ENCODE results near the gene ATP4A.

Gene ATP4A

GRCh38 chr19:35528218-35529038, 35.0 kb downstream of the ATP4A start, which contains the start of gene SBSN:
TSS of gene SBSN (minus strand) at chr19:35528311. CDS start at chr19:35528281, 30 bp downstream.
- DNase-seq: no peak
- Histone ChIP-seq H3K27me3 (replicated peaks; ENCODE audit: control insufficient read depth, insufficient read depth, low read length, poor library complexity, severe bottlenecking) (peaks cover 7% of the 10 kb centered on the region), H3K4me3 (ENCODE audit: insufficient read depth, low read depth, low read length, poor library complexity, severe bottlenecking) (no peak within 1 kb of the TSS), H3K36me3 (ENCODE audit: control insufficient read depth, insufficient read depth, low read length) (no peaks in the 10 kb centered on the region), H3K9me3 (ENCODE audit: control insufficient read depth, low read length) (no peaks in the 10 kb centered on the region), H3K27ac (ENCODE audit: insufficient read depth, low read length, poor library complexity, severe bottlenecking) (no peak within 1 kb of the TSS), H3K4me1 (ENCODE audit: control insufficient read depth, insufficient read depth, low read length, poor library complexity, severe bottlenecking) (peaks cover under 1% of the 10 kb centered on the region)

- DNase-seq: no peak
- no peak overlapping the region for H3K4me3 ChIP-seq (ENCODE audit: insufficient read depth, low read depth, low read length, poor library complexity, severe bottlenecking)
- H3K27ac ChIP-seq (ENCODE audit: insufficient read depth, low read length, poor library complexity, severe bottlenecking): no peak overlapping the region
- no peaks in the 10 kb centered on the region for H3K36me3 ChIP-seq (ENCODE audit: control insufficient read depth, insufficient read depth, low read length)
- H3K27me3 ChIP-seq (replicated peaks; ENCODE audit: control insufficient read depth, insufficient read depth, low read length, poor library complexity, severe bottlenecking): peaks cover 7% of the 10 kb centered on the region
- H3K4me1 ChIP-seq (ENCODE audit: control insufficient read depth, insufficient read depth, low read length, poor library complexity, severe bottlenecking): no peaks in the 10 kb centered on the region
- no peaks in the 10 kb centered on the region for H3K9me3 ChIP-seq (ENCODE audit: control insufficient read depth, low read length)
Observed at GRCh38 chr19:35525873-35526272, 37.6 kb downstream of the ATP4A start.

GRCh38 chr19:35524181-35524837, 39.1 kb downstream of the ATP4A start:
- Histone ChIP-seq H3K27ac (ENCODE audit: insufficient read depth, low read length, poor library complexity, severe bottlenecking) (no peak overlapping the region), H3K36me3 (ENCODE audit: control insufficient read depth, insufficient read depth, low read length) (no peaks in the 10 kb centered on the region), H3K4me3 (ENCODE audit: insufficient read depth, low read depth, low read length, poor library complexity, severe bottlenecking) (no peak overlapping the region), H3K9me3 (ENCODE audit: control insufficient read depth, low read length) (no peaks in the 10 kb centered on the region), H3K4me1 (ENCODE audit: control insufficient read depth, insufficient read depth, low read length, poor library complexity, severe bottlenecking) (no peaks in the 10 kb centered on the region), H3K27me3 (replicated peaks; ENCODE audit: control insufficient read depth, insufficient read depth, low read length, poor library complexity, severe bottlenecking) (peaks cover 4% of the 10 kb centered on the region)
- no peak for DNase-seq

- Histone ChIP-seq H3K4me1 (ENCODE audit: control insufficient read depth, insufficient read depth, low read length, poor library complexity, severe bottlenecking) (no peaks in the 10 kb centered on the region), H3K36me3 (ENCODE audit: control insufficient read depth, insufficient read depth, low read length) (no peaks in the 10 kb centered on the region), H3K9me3 (ENCODE audit: control insufficient read depth, low read length) (no peaks in the 10 kb centered on the region), H3K27me3 (replicated peaks; ENCODE audit: control insufficient read depth, insufficient read depth, low read length, poor library complexity, severe bottlenecking) (no peaks in the 10 kb centered on the region), H3K4me3 (ENCODE audit: insufficient read depth, low read depth, low read length, poor library complexity, severe bottlenecking) (no peak overlapping the region), H3K27ac (ENCODE audit: insufficient read depth, low read length, poor library complexity, severe bottlenecking) (no peak overlapping the region)
- DNase-seq: no peak
Observed at GRCh38 chr19:35522745-35523327, 40.6 kb downstream of the ATP4A start.

GRCh38 chr19:35521124-35521743, 42.2 kb downstream of the ATP4A start:
- Histone ChIP-seq H3K36me3 (ENCODE audit: control insufficient read depth, insufficient read depth, low read length) (no peaks in the 10 kb centered on the region), H3K27me3 (replicated peaks; ENCODE audit: control insufficient read depth, insufficient read depth, low read length, poor library complexity, severe bottlenecking) (no peaks in the 10 kb centered on the region), H3K27ac (ENCODE audit: insufficient read depth, low read length, poor library complexity, severe bottlenecking) (no peak overlapping the region), H3K4me3 (ENCODE audit: insufficient read depth, low read depth, low read length, poor library complexity, severe bottlenecking) (no peak overlapping the region), H3K4me1 (ENCODE audit: control insufficient read depth, insufficient read depth, low read length, poor library complexity, severe bottlenecking) (no peaks in the 10 kb centered on the region), H3K9me3 (ENCODE audit: control insufficient read depth, low read length) (no peaks in the 10 kb centered on the region)
- no peak for DNase-seq

- H3K27ac ChIP-seq (ENCODE audit: insufficient read depth, low read length, poor library complexity, severe bottlenecking): no peak overlapping the region
- no peak for DNase-seq
- H3K4me3 ChIP-seq (ENCODE audit: insufficient read depth, low read depth, low read length, poor library complexity, severe bottlenecking): no peak overlapping the region
- H3K4me1 ChIP-seq (ENCODE audit: control insufficient read depth, insufficient read depth, low read length, poor library complexity, severe bottlenecking): no peaks in the 10 kb centered on the region
- H3K36me3 ChIP-seq (ENCODE audit: control insufficient read depth, insufficient read depth, low read length): no peaks in the 10 kb centered on the region
- no peaks in the 10 kb centered on the region for H3K27me3 ChIP-seq (replicated peaks; ENCODE audit: control insufficient read depth, insufficient read depth, low read length, poor library complexity, severe bottlenecking)
- H3K9me3 ChIP-seq (ENCODE audit: control insufficient read depth, low read length): no peaks in the 10 kb centered on the region
Observed at GRCh38 chr19:35519291-35519690, 44.2 kb downstream of the ATP4A start.

GRCh38 chr19:35518313-35518712, 45.1 kb downstream of the ATP4A start:
- Histone ChIP-seq H3K4me1 (ENCODE audit: control insufficient read depth, insufficient read depth, low read length, poor library complexity, severe bottlenecking) (no peaks in the 10 kb centered on the region), H3K4me3 (ENCODE audit: insufficient read depth, low read depth, low read length, poor library complexity, severe bottlenecking) (no peak overlapping the region), H3K36me3 (ENCODE audit: control insufficient read depth, insufficient read depth, low read length) (no peaks in the 10 kb centered on the region), H3K9me3 (ENCODE audit: control insufficient read depth, low read length) (no peaks in the 10 kb centered on the region), H3K27me3 (replicated peaks; ENCODE audit: control insufficient read depth, insufficient read depth, low read length, poor library complexity, severe bottlenecking) (no peaks in the 10 kb centered on the region), H3K27ac (ENCODE audit: insufficient read depth, low read length, poor library complexity, severe bottlenecking) (no peak overlapping the region)
- no peak for DNase-seq

- H3K4me1 ChIP-seq (ENCODE audit: control insufficient read depth, insufficient read depth, low read length, poor library complexity, severe bottlenecking): no peaks in the 10 kb centered on the region
- no peak overlapping the region for H3K4me3 ChIP-seq (ENCODE audit: insufficient read depth, low read depth, low read length, poor library complexity, severe bottlenecking)
- no peaks in the 10 kb centered on the region for H3K9me3 ChIP-seq (ENCODE audit: control insufficient read depth, low read length)
- no peak for DNase-seq
- no peaks in the 10 kb centered on the region for H3K27me3 ChIP-seq (replicated peaks; ENCODE audit: control insufficient read depth, insufficient read depth, low read length, poor library complexity, severe bottlenecking)
- H3K27ac ChIP-seq (ENCODE audit: insufficient read depth, low read length, poor library complexity, severe bottlenecking): no peak overlapping the region
- no peaks in the 10 kb centered on the region for H3K36me3 ChIP-seq (ENCODE audit: control insufficient read depth, insufficient read depth, low read length)
Observed at GRCh38 chr19:35517342-35517741, 46.1 kb downstream of the ATP4A start.

GRCh38 chr19:35516310-35516709, 47.1 kb downstream of the ATP4A start:
- H3K27ac ChIP-seq (ENCODE audit: insufficient read depth, low read length, poor library complexity, severe bottlenecking): no peak overlapping the region
- no peaks in the 10 kb centered on the region for H3K27me3 ChIP-seq (replicated peaks; ENCODE audit: control insufficient read depth, insufficient read depth, low read length, poor library complexity, severe bottlenecking)
- no peaks in the 10 kb centered on the region for H3K4me1 ChIP-seq (ENCODE audit: control insufficient read depth, insufficient read depth, low read length, poor library complexity, severe bottlenecking)
- H3K36me3 ChIP-seq (ENCODE audit: control insufficient read depth, insufficient read depth, low read length): no peaks in the 10 kb centered on the region
- H3K9me3 ChIP-seq (ENCODE audit: control insufficient read depth, low read length): no peaks in the 10 kb centered on the region
- no peak for DNase-seq
- no peak overlapping the region for H3K4me3 ChIP-seq (ENCODE audit: insufficient read depth, low read depth, low read length, poor library complexity, severe bottlenecking)
